ENCODE results near the gene ARL3. TPM values are rescaled to one million over a fixed set of nuclear protein-coding genes. Genes with fewer than 3 reads are reported as not detected.

The ARL3 gene
- total RNA-seq, 1 experiment from 2014 or later = 20.7 TPM

DNA sequence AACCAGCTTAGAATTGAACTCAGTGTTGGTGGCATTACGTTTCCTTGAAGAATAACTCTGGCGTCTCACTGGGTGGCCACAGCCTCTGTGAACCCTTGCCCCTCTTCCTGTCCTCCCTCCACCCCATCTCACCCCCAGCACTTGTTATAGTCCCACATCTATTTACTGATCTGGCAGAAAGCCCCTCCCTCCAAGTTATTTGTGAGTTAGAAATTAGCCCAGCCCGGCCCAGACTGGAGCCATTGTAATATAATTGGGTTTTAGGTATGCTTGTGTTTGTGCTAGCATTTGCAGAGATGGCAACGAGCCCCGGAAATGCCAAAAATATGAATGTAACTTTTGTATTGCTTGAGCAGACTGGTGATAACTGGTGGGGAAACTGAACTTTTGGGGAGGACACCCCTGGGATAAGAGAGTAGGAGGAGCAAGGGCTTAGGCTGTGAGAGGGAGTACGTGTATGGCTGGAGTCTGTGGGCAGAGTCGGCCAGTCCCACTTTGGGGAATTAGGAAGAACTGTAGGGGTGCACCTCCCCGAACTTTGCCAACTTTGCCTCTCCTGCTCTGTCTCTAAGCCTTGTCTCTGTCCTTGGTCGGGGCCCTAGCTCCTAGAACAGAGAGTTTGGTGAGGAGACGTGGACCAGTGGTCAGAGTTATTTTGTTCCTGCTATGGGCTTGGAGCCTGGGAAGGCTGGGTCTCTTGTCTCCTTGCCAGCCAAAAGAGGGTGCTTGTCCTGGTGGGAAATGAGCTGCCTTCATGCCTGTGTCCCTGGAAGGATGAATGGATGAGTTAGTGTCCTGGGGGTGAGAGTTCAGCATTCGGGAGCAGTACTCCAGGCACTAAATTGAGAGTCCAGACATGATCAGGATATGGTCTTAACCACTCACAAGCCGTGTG, 89.2 kb downstream of the ARL3 start:
- intact Hi-C loops (cut with micrococcal nuclease; ENCODE audit: unreplicated experiment) = no loop called here
- POLR2A ChIA-PET = no interaction called here
- H3K4me3 ChIP-seq (ENCODE audit: low read depth in 2 of 2, low read length in 2 of 2) = no peak overlapping the region
- no peak for TF ChIP-seq TCF7L2 (IDR thresholded peaks at IDR 0.05; ENCODE audit: low read depth, low read length)
- TF ChIP-seq, protein P1, sequence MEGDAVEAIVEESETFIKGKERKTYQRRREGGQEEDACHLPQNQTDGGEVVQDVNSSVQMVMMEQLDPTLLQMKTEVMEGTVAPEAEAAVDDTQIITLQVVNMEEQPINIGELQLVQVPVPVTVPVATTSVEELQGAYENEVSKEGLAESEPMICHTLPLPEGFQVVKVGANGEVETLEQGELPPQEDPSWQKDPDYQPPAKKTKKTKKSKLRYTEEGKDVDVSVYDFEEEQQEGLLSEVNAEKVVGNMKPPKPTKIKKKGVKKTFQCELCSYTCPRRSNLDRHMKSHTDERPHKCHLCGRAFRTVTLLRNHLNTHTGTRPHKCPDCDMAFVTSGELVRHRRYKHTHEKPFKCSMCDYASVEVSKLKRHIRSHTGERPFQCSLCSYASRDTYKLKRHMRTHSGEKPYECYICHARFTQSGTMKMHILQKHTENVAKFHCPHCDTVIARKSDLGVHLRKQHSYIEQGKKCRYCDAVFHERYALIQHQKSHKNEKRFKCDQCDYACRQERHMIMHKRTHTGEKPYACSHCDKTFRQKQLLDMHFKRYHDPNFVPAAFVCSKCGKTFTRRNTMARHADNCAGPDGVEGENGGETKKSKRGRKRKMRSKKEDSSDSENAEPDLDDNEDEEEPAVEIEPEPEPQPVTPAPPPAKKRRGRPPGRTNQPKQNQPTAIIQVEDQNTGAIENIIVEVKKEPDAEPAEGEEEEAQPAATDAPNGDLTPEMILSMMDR (IDR thresholded peaks at IDR 0.05) = no peak
- no peak for TF ChIP-seq POLR2AphosphoS5 (IDR thresholded peaks at IDR 0.05; ENCODE audit: low read depth, low read length)
- TF ChIP-seq, protein P2, sequence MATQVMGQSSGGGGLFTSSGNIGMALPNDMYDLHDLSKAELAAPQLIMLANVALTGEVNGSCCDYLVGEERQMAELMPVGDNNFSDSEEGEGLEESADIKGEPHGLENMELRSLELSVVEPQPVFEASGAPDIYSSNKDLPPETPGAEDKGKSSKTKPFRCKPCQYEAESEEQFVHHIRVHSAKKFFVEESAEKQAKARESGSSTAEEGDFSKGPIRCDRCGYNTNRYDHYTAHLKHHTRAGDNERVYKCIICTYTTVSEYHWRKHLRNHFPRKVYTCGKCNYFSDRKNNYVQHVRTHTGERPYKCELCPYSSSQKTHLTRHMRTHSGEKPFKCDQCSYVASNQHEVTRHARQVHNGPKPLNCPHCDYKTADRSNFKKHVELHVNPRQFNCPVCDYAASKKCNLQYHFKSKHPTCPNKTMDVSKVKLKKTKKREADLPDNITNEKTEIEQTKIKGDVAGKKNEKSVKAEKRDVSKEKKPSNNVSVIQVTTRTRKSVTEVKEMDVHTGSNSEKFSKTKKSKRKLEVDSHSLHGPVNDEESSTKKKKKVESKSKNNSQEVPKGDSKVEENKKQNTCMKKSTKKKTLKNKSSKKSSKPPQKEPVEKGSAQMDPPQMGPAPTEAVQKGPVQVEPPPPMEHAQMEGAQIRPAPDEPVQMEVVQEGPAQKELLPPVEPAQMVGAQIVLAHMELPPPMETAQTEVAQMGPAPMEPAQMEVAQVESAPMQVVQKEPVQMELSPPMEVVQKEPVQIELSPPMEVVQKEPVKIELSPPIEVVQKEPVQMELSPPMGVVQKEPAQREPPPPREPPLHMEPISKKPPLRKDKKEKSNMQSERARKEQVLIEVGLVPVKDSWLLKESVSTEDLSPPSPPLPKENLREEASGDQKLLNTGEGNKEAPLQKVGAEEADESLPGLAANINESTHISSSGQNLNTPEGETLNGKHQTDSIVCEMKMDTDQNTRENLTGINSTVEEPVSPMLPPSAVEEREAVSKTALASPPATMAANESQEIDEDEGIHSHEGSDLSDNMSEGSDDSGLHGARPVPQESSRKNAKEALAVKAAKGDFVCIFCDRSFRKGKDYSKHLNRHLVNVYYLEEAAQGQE (IDR thresholded peaks at IDR 0.05; ENCODE audit: insufficient read depth in 1 of 2, low read depth in 2 of 2, low read length in 1 of 2) = no peak
- TF ChIP-seq SIN3A (IDR thresholded peaks at IDR 0.05; ENCODE audit: borderline replicate concordance, insufficient read depth, low read depth, low read length) = no peak
- no peak for ATAC-seq
- CTCF ChIA-PET = no interaction called here
- BruUV-seq (replicated peaks) = no TSS peak
- H3K36me3 ChIP-seq (ENCODE audit: control insufficient read depth, insufficient read depth, low read length) = no peaks in the 10 kb centered on the region
- no peak for DNase-seq (ENCODE audit: low read depth, low spot score)
- in situ Hi-C loops (cut with HindIII; ENCODE audit: low pct_unique_long_range_greater_than_20kb, low sequenced_read_pairs) = no loop called here
- H3K9me3 ChIP-seq (ENCODE audit: control insufficient read depth, insufficient read depth, low read depth, low read length) = no peaks in the 10 kb centered on the region
- H3K27me3 ChIP-seq (ENCODE audit: control insufficient read depth, insufficient read depth, low read length) = no peaks in the 10 kb centered on the region
- no peak overlapping the region for H3K27ac ChIP-seq (ENCODE audit: low read length)
- peaks cover 36% of the 10 kb centered on the region for H3K4me1 ChIP-seq (ENCODE audit: control insufficient read depth, insufficient read depth, low read length)

GRCh38 chr10:102624094-102624493, 90.1 kb downstream of the ARL3 start:
- peaks cover 27% of the 10 kb centered on the region for H3K4me1 ChIP-seq (ENCODE audit: control insufficient read depth, insufficient read depth, low read length)
- no peaks in the 10 kb centered on the region for H3K9me3 ChIP-seq (ENCODE audit: control insufficient read depth, insufficient read depth, low read depth, low read length)
- TF ChIP-seq TCF7L2 (IDR thresholded peaks at IDR 0.05; ENCODE audit: low read depth, low read length) = no peak
- no peak for TF ChIP-seq POLR2AphosphoS5 (IDR thresholded peaks at IDR 0.05; ENCODE audit: low read depth, low read length)
- TF ChIP-seq, protein P2 (IDR thresholded peaks at IDR 0.05; ENCODE audit: insufficient read depth in 1 of 2, low read depth in 2 of 2, low read length in 1 of 2) = no peak
- BruUV-seq (replicated peaks) = no TSS peak
- no peak overlapping the region for H3K4me3 ChIP-seq (ENCODE audit: low read depth in 2 of 2, low read length in 2 of 2)
- H3K27me3 ChIP-seq (ENCODE audit: control insufficient read depth, insufficient read depth, low read length) = no peaks in the 10 kb centered on the region
- DNase-seq (ENCODE audit: low read depth, low spot score) = no peak
- ATAC-seq = no peak
- no peaks in the 10 kb centered on the region for H3K36me3 ChIP-seq (ENCODE audit: control insufficient read depth, insufficient read depth, low read length)
- ChIA-PET CTCF (interaction anchor here (0.8 kb wide), 2 partner anchors 9 to 21 kb away, joined by 3 to 4 read pairs; no protein-coding TSS in a partner anchor), POLR2A (no interaction called here)
- in situ Hi-C loops (cut with HindIII; ENCODE audit: low pct_unique_long_range_greater_than_20kb, low sequenced_read_pairs) = no loop called here
- intact Hi-C loops (cut with micrococcal nuclease; ENCODE audit: unreplicated experiment) = no loop called here
- no peak overlapping the region for H3K27ac ChIP-seq (ENCODE audit: low read length)

Other genes starting within 250 kb of the ARL3 start
- 147 TPM for gene ACTR1A, start 211.7 kb downstream of the ARL3 start, total RNA-seq (2021; ENCODE audit: unreplicated experiment)
- gene SUFU, start 210.4 kb downstream of the ARL3 start, total RNA-seq (2021; ENCODE audit: unreplicated experiment) = 9.5 TPM
- 54.4 TPM for gene TRIM8, start 69.9 kb downstream of the ARL3 start, total RNA-seq (2021; ENCODE audit: unreplicated experiment)
- 11.6 TPM for gene SFXN2, start 239 bp upstream of the ARL3 start, total RNA-seq (2021; ENCODE audit: unreplicated experiment)
- 91.3 TPM for gene WBP1L, start 29.6 kb upstream of the ARL3 start, total RNA-seq (2021; ENCODE audit: unreplicated experiment)
- gene CYP17A1, start 123.0 kb upstream of the ARL3 start, total RNA-seq (2021; ENCODE audit: unreplicated experiment) = 2.1 TPM
- gene BORCS7, start 139.9 kb upstream of the ARL3 start, total RNA-seq (2021; ENCODE audit: unreplicated experiment) = 12.9 TPM
- 4.0 TPM for gene AS3MT, start 155.1 kb upstream of the ARL3 start, total RNA-seq (2021; ENCODE audit: unreplicated experiment)
- 27.1 TPM for gene CNNM2, start 203.9 kb upstream of the ARL3 start, total RNA-seq (2021; ENCODE audit: unreplicated experiment)